DND-41 (cell line): ENCODE results near the gene TBC1D28.
"Not testable (repeated sequence)": the region's sequence is repeated elsewhere in the genome, so short reads cannot be mapped to it uniquely, and the experiment has no call there.

Experiments
- ATAC-seq: fragments of 200-7000 bp; cut with Tn5 transposase; 3 replicates; pipeline ENCODE4 v1.9.1; 2021; ENCODE audit warnings: low read depth; ENCODE audit not compliant: insufficient read depth
- DNase-seq: peaks from one replicate; pipeline ENCODE4 v3.0.0-alpha.2; 2020
- H2AFZ ChIP-seq: 2 replicates; pipeline ENCODE4 v1.6.0; 2012; ENCODE audit warnings: low read depth, low read length
- H3K27ac ChIP-seq: 2 replicates; pipeline ENCODE4 v1.5.1; 2012; ENCODE audit warnings: low read length, inconsistent platforms
- H3K27me3 ChIP-seq: fragments of 200-600 bp; sonication (generic); 2 replicates; pipeline ENCODE4 v1.6.0; 2012; ENCODE audit warnings: low read length, mild to moderate bottlenecking, inconsistent platforms; ENCODE audit not compliant: insufficient read depth, poor library complexity
- H3K36me3 ChIP-seq: 2 replicates; pipeline ENCODE4 v1.5.1; 2012; ENCODE audit warnings: low read length, inconsistent platforms; ENCODE audit not compliant: insufficient read depth
- H3K4me1 ChIP-seq: 2 replicates; pipeline ENCODE4 v1.5.1; 2012; ENCODE audit warnings: mild to moderate bottlenecking, low read length; ENCODE audit not compliant: insufficient read depth
- H3K4me2 ChIP-seq: 2 replicates; pipeline ENCODE4 v1.6.0; 2012; ENCODE audit warnings: mild to moderate bottlenecking, moderate library complexity, low read length, inconsistent platforms; ENCODE audit not compliant: insufficient read depth
- H3K4me3 ChIP-seq, 2 experiments: fragments of 200-600 bp in 1 of 2; shearing (Covaris generic) in 1 of 2; 2 replicates each; pipeline ENCODE4 v1.5.1; 2012 to 2016; ENCODE audit warnings: inconsistent platforms in 2 of 2, low read length in 2 of 2, mild to moderate bottlenecking in 2 of 2, low read depth in 1 of 2, moderate library complexity in 1 of 2
- H3K79me2 ChIP-seq: 2 replicates; pipeline ENCODE4 v1.6.0; 2012; ENCODE audit warnings: low read length, inconsistent platforms; ENCODE audit not compliant: insufficient read depth
- H3K9ac ChIP-seq: 2 replicates; pipeline ENCODE4 v1.6.0; 2012; ENCODE audit warnings: low read depth, mild to moderate bottlenecking, inconsistent platforms, low read length, moderate library complexity
- H3K9me3 ChIP-seq: 2 replicates; pipeline ENCODE4 v1.5.1; 2012; ENCODE audit warnings: low read length, moderate library complexity, mild to moderate bottlenecking, inconsistent platforms; ENCODE audit not compliant: insufficient read depth, severe bottlenecking
- H4K20me1 ChIP-seq: 2 replicates; pipeline ENCODE4 v1.6.0; 2012; ENCODE audit warnings: low read length; ENCODE audit not compliant: insufficient read depth
- EZH2 ChIP-seq: IDR thresholded peaks from 3 replicates; pipeline ENCODE4 v1.6.1; 2012; ENCODE audit warnings: borderline replicate concordance, low read depth, mild to moderate bottlenecking, moderate library complexity, low read length, inconsistent platforms; ENCODE audit not compliant: severe bottlenecking
- TF ChIP-seq, protein P1 (sequence below): IDR thresholded peaks from 2 replicates; pipeline ENCODE4 v1.5.1; 2012; ENCODE audit warnings: borderline replicate concordance, low read length, moderate library complexity, mild to moderate bottlenecking; ENCODE audit not compliant: poor library complexity, severe bottlenecking; ENCODE audit errors: extremely low read depth

Gene TBC1D28

DNA sequence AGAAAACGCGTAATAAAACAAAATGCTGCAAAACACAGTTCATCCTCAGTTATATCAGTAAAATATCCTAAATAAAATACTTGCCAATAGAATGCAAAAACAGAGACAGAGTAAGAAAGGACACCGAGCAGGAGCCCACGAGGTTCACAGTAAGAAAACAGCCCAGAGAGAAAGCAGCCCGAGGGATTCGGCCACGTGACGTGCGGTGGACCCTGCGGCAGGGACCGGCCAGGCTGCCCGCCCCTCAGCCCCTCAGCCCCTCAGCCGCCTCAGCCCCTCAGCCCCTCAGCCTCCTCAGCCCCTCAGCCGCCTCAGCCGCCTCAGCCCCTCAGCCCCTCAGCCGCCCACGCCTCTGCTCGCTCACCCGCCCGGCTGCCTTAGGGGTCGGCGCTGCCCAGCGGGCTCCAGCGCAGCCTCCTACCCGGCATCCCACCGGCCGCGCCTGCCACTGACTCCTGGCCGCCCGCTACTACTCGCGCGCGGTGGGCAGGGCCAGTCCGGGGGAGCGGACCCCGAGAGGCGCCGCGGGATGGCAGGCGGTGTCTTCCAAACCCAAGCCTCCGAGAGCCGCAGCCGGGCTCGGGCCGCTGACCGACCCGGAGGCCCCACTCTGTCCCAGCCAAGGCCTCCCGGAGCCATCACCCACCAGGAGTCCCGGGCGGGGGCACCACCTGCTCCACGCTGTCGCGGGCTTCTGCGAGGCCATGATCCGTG, 9.5 kb downstream of the TBC1D28 start:
- not testable (repeated sequence) for H4K20me1 ChIP-seq, H3K27ac ChIP-seq, H3K9me3 ChIP-seq, H3K4me1 ChIP-seq, H2AFZ ChIP-seq, H3K9ac ChIP-seq, H3K4me2 ChIP-seq, H3K4me3 ChIP-seq, ATAC-seq, H3K79me2 ChIP-seq, H3K27me3 ChIP-seq, DNase-seq, H3K36me3 ChIP-seq

DNA sequence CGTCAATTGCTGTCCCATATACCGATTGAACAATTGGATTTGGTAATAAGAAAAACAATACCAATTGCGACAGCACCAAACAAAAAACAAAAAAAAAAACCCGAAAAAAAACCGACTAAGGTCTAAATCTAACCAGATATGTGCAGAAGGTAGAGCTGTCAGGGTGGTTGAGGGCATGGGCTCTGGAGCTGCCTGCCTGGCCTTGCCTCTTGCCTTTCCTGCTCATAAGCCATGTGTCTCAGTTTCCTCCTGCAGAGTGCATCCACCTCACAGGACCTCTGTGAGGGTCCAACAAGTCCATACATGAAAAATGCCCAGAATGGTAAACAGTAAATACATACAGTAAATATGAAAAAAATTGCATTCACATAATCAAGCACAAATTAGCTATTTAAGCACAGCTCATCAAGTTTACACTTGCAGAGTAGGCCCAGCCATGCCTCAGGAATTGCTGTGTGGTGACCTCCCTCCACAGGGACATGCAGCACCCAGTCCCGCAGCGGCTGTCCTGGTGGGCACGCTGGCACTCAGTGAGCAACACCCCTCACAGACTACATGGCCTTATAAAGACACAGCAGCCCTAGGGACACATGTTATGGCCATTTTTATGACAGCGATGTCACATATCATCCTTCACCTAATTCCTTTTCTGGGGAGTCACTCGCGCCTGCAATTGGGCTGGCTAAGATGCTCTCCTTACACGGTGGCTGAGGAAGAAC, 17.9 kb downstream of the TBC1D28 start:
- no peaks in the 10 kb centered on the region for H4K20me1 ChIP-seq
- peak overlapping the region in 1 of 2 experiments; percentile 43; a peak in 2 of 4 replicates for H3K4me3 ChIP-seq
- H3K4me1 ChIP-seq, result peaks cover 6% of the 10 kb centered on the region
- no peaks in the 10 kb centered on the region for H3K79me2 ChIP-seq
- no peaks in the 10 kb centered on the region for H3K36me3 ChIP-seq
- no peak for ATAC-seq
- H3K27ac ChIP-seq, result no peak overlapping the region; the same call in 1 of the 2 replicates
- H2AFZ ChIP-seq, result peak overlapping the region; percentile 71
- H3K4me2 ChIP-seq, result peak overlapping the region; percentile 57
- no peak for TF ChIP-seq EZH2
- TF ChIP-seq, protein P1, sequence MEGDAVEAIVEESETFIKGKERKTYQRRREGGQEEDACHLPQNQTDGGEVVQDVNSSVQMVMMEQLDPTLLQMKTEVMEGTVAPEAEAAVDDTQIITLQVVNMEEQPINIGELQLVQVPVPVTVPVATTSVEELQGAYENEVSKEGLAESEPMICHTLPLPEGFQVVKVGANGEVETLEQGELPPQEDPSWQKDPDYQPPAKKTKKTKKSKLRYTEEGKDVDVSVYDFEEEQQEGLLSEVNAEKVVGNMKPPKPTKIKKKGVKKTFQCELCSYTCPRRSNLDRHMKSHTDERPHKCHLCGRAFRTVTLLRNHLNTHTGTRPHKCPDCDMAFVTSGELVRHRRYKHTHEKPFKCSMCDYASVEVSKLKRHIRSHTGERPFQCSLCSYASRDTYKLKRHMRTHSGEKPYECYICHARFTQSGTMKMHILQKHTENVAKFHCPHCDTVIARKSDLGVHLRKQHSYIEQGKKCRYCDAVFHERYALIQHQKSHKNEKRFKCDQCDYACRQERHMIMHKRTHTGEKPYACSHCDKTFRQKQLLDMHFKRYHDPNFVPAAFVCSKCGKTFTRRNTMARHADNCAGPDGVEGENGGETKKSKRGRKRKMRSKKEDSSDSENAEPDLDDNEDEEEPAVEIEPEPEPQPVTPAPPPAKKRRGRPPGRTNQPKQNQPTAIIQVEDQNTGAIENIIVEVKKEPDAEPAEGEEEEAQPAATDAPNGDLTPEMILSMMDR, result no peak
- no peak for DNase-seq
- H3K9ac ChIP-seq, result peak overlapping the region; percentile 34
- no peaks in the 10 kb centered on the region for H3K9me3 ChIP-seq
- H3K27me3 ChIP-seq, result no peaks in the 10 kb centered on the region

DNA sequence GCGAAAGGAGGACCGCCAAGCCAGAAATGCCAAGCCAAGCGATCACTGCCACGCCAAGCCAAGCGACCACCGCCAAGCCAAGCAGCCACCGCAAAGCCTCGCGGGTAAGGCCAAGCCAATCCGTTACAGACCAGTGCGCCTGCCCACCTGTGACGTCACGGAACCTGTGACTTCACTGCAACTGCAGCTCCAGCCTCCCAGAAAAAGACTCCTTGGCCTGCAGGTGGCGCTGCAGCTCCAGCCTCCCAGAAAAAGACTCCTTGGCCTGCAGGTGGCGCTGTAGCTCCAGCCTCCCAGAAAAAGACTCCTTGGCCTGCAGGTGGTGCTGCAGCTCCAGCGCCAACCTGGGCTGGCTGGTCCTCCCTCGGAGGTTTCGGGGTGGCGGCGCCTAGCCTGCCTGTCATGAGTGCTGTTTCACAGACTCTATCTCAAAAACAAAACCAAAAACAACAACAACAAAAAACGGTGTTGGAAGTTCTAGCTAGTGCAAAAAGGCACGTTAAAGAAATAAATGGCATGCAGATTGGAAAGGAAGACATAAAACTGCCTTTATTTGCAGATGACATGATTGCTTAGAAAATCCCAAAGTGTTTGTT, 18.6 kb downstream of the TBC1D28 start:
- peak overlapping the region; percentile 71 for H2AFZ ChIP-seq

DNA sequence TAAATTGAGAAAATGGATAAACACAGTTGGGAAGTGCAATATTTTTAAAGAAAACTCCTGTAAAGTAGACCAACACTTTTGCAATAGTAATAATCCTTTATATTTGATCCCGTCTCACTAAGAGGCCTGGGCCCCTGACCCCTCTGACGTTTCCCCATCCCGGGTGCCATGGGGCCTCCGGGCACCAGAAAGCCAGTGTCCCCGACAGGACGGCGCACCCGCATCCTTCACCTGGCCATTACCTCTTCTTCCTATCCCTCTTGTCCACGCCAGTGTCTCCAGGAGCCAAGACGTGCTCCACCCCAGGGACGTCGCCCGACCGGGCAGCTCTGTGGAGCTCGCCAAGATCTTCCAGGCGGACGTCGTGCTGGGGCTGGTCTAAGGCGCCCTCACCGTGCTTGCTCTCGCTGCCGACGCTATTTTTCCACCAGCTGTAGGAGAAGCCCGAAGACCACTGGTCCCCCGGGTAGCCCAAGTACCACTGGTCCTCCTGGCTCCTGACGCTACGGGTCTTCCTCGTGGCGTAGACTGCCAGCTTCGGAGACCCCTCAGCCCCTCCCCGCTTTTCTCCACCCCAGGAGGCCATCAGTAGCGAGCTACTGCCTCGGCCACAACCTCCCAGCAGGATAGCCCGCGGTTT, 19.2 kb downstream of the TBC1D28 start:
- Histone ChIP-seq H3K9ac (peak overlapping the region; percentile 54), H2AFZ (peak overlapping the region; percentile 49; the same call in 1 of the 2 replicates), H3K27ac (peak overlapping the region; percentile 53), H3K4me3 (peak overlapping the region in 1 of 2 experiments; percentile 54; a peak in 3 of 4 replicates), H3K4me2 (peak overlapping the region; percentile 60)
- not testable (repeated sequence) for H3K36me3 ChIP-seq, H3K27me3 ChIP-seq, H3K9me3 ChIP-seq, H4K20me1 ChIP-seq, DNase-seq, H3K4me1 ChIP-seq, H3K79me2 ChIP-seq
- ATAC-seq, result peak; percentile 66

More for the DNA sequence above, 18.6 kb downstream of the TBC1D28 start:
- H3K4me1 ChIP-seq, H3K36me3 ChIP-seq, H3K27me3 ChIP-seq, H3K9me3 ChIP-seq, H3K79me2 ChIP-seq, H4K20me1 ChIP-seq: not testable (repeated sequence)
- peak overlapping the region; percentile 54 for H3K9ac ChIP-seq
- DNase-seq (peak; percentile 91), ATAC-seq (peak; percentile 95)
- H3K27ac ChIP-seq, result peak overlapping the region; percentile 53
- H3K4me2 ChIP-seq, result peak overlapping the region; percentile 60
- peak overlapping the region in 1 of 2 experiments; percentile 54; a peak in 3 of 4 replicates for H3K4me3 ChIP-seq
- TF ChIP-seq, protein P1, result peak; percentile 86

DNA sequence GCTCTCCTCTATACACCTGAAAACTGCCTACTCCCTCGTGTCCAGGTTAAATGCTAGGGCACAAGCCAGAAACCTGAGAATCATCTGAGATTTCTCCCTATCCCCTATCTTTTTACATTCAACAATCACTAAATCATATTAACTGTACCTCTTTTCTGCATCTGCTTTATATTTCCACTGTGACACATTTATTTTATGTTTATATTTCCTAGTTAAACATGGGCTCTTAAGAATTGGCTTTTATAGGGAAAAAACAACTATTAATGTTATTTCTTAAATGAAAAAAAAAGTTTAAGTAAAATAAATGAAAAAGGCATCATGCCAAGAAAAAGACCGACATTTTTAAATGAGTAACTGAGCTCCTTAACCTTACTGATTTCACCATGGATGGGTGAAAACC, 26.6 kb downstream of the TBC1D28 start:
- ATAC-seq, H3K27me3 ChIP-seq, H4K20me1 ChIP-seq, H3K9me3 ChIP-seq, H3K79me2 ChIP-seq, H3K4me3 ChIP-seq, DNase-seq, H3K4me2 ChIP-seq, H3K36me3 ChIP-seq, H3K4me1 ChIP-seq, H3K27ac ChIP-seq, H2AFZ ChIP-seq, H3K9ac ChIP-seq: not testable (repeated sequence)

DNA sequence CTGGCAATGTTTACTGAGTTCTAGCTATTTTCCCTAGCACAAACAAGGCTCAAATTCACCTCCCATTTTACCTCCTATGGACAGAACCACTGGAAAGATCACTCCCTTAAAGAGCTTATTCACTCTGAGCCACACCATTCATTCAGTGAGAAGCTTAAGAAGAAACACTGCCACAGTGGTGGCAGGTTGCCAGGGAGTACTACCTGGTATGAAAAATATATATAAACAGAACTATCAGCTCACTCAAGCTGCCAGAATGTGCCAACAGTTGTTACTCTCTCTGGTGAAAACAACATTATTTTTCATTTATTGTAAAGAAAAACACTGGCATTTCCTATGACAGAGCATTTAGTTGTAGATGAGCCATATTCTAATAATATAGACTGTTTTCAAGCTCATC, 31.2 kb downstream of the TBC1D28 start:
- H3K36me3 ChIP-seq, H3K27ac ChIP-seq, DNase-seq, H3K27me3 ChIP-seq, H3K4me2 ChIP-seq, H3K79me2 ChIP-seq, ATAC-seq, H3K4me1 ChIP-seq, H3K9me3 ChIP-seq, H4K20me1 ChIP-seq, H3K9ac ChIP-seq, H2AFZ ChIP-seq, H3K4me3 ChIP-seq: not testable (repeated sequence)
